Measurements from ENCODE around the gene HDAC4.

The HDAC4 gene

DNA sequence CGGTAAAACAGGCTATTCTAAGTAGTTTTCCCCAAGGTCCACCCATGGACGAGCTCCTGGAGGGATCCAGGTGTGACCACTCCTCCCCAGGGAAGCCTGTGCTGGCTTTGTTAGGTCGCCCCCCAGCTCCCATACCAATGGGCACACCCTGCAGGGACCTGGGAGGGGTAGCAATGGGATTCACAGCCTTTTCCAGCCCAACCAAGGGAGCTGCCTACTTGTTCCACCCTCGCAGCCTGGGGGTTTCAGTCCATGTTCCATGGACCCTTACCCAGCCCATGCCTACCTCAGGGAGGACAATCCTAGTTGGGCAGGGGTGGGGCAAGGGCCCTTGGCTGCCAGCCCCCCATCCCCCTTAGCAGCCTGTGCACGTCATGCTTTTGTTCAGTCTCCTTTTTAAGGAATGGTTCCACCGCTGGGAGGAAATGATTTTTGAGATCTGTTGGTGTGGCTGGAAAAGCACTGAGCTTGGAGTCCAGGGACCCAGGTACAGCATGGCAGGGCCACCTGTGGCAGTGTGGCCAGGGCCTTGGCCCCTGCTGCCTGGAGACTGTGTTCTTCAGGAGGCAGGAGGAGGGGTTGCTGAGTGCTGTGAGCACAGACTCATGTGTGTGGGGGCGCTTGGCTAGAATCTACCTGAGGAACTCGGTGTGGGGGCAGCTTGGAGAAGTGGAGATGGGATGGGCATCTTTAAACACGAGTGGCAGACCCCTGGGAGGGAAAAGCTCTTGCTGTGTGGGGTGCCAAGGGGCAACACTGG is 386.2 kb downstream of the HDAC4 start:
- DNase-seq: no peak

DNA sequence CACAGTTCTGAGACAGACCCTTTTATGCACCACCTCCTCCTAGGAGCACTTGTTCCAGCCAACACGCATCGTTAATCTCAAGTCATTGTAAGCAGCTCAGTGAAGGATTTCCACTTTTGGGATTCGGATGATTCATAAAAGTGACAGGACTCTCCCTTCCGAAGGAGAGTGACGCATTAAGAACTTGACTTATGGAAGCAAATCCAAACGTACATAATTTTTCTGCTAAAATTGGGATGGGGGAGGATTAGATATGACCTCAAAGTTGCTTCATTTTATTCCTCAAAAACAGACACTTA is 387.2 kb downstream of the HDAC4 start:
- no peak for DNase-seq

DNA sequence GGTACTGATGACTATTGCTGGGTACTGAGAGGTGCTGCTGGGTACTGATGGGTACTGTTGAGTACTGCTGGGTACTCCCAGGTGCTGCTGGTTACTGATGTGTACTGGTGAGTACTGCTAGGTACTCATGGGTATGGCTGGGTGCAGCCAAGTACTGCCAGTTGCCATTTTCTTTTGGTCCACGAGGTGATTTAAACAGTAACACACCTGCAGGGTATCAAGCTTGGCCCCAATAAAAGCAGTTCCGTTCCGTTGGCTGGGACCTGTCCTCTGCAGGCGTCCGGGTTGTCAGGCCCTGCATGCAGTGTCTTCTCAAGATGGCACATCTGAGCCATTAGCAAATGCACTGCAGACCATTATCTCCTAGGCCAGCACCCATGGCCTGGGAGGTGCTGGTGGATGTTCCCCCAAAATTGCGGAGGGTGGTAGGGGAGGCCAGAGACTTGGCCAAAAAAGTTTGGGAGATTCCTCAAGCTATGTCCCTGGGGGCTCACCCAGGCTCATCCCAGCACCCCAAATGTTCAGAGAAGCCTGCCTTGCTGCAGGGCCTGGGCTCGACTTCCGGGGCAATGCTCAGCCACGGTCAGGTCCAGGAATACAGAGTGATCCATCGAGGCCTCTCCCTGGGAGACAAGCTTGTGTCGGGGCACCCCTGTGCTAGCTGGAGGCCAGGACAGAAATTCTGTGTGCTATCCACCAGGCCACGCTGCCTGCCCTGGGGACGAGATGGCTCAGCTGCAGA is 387.7 kb downstream of the HDAC4 start:
- DNase-seq: no peak

DNA sequence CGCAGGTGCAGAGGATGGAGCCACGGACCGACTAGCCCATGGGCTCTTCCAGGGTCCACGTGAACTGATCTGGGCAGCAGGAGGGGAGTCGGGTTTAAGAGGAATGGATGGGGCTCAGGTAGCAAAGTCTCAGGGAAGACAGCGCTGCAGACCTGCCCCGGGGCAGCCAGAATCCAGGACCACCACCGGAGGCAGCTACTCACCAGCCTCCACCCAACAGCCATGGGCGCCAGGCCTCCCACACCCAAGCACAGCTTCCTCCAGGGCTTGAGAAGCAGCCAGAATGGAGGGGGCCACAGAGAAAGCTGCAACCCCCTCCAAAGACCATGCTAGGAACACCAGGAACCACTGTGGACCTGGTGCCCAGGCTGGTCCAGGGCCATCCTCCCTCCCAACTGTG is 388.6 kb downstream of the HDAC4 start:
- DNase-seq: no peak

DNA sequence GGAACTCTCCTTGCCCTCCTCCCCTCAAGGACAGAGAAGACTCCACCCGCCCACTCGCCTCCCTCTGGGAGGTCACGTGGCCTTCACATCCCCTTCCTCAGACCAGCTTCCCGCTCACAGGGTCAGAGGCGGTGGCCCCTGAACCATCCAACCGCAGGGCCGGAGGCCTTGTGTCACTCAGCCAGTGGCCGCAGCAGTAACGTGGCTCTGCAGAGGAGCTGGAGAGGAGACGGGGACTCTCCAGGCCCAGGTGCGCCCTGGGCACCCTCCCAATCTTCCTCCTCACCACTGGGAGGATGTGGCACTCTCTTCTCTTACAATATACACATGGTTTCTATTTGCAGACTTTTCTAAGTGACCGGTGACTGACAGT is 391.2 kb downstream of the HDAC4 start:
- no peak for DNase-seq

DNA sequence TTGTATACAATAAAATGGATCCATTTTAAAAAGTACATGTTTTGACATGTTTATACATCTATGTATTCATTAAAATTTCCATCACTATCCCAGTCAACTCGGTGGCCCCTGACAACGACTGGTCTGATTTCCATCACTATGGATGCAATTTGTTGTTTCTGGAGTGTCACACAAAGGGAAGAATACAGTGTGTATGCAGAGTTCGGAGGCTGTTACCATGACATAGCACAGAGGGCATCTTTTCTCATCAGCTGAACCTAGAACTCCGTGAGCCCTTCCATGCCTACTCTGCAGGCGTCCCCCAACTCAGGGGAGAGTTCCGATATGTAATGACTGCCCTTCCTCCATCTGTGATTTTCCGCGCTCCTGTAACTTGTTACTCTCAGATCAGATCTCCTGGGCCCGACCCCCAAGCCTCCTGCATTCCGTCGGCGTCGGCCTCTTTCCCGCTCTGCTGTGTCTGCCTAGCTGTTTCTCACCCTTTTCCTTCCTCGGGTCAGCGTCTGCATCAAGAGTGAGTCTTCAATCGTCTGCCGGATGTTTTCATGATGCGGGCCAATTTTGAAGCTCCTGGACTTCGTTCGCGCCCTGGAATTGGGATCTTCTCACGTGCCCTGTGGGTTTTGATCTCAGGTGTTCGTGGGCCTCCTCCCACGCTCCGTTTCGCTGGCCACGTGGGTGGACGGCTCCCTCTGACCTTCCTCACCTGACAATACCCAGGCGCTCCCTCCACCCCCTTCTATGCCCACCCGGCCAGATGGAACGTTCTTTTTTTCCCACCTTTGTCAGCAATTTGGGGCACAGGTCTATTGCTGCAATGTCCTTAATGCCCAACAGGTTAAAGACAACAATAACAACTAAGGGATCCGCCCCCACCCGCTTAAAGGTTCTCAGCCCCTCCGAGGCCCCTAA is 391.9 kb downstream of the HDAC4 start:
- DNase-seq: no peak

DNA sequence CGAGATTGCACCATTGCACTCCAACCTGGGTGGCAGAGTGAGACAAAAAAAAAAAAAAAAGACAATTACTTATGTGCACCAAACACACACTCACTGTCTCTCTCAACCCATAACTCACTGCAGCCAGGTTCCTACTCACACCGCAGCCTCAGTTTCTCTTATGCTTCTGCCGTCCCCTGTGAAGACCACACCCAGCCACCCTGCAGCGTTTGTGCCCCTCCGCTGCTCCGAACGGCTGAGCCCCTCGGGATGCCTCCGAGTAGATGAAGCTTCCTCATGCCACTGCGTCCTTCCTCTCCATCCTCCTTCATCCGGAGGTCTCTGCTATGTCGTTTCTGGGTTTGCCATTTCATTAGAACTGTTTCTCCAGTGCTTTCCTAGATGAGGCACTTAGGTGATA is 392.8 kb downstream of the HDAC4 start:
- DNase-seq: no peak

DNA sequence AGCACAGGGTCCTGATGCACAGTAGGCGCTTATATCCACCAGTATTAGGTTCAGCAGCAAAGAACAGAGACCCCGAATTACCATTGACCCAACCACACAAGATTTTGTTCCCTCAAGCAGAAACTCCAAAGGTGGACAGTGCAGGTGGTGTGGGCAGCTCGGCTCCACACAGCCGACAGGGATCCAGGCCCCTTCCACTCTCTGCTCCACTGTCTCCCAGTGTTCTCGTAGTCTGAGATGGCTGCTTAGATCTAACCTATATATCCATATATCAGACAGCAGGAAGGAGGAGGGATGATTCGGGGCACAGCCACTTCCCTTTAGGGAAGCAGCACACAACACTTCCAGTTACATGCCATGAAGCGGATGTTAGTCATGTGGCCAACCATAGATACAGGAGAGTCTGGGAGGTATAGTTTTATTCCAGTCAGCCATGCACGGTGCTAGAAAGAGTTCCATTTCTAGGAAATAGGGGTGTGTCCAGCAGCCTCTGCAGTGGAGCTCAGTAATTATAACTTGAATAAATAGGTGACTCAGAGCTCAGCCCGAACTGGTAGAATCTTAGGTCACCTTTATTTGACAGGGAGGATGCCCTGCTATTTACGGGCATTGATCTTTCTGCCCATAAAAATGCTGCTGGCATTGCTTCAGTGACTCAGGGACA is 394.1 kb downstream of the HDAC4 start:
- no peak for DNase-seq

DNA sequence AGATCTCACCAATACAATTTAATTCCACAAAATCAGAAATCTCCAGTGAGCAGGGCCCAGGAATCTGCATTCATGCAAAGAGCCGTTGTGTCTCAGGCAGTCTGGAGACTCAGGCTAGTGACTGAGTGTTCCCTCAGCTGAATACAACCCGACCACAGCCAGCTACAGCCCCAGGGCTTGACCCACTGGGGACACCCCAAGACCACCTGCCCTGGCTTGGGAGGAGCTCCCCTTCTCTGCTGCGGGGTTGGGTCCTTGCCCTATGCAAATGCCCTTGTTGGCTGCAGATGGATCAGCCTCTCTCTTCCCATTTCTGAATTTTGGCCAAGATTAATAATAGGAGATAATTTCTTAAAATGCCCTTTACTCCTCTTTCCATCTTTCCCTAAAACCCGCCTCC is 395.2 kb downstream of the HDAC4 start:
- DNase-seq: no peak

DNA sequence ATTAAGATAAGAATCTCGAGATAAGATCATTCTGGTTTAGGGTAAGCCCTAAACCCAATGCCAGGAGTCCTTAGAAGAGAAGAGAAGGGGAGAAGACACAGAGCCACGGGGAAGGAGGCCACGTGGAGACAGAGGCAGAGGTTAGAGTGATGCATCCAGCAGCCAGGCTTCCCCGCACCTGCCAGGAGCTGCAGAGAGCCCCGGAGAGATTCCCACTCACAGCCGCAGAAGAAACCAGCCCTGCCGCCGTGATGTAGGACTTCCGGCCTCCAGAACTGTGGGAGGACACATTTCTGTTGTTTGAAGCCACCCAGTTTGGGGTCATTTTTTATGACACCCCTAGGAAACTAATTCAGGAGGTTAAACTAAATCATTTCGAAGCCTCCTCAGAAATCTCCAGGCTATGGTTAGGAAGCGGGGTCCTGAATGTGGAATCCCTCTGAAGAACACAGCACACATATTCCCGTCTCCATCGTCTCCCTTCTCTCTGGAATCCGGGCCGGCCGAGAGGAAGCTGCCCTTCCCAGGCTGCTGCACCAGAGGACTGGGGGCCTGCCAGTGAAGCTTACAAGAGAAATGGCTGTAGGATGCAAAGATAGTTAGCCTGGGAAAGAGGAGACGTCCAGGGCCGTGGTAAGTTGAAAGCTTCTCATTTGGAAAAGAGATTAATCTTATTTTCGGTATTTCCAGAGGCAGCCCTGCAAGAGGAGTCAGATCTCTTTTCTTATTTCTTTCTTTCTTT is 396.4 kb downstream of the HDAC4 start:
- DNase-seq: no peak

DNA sequence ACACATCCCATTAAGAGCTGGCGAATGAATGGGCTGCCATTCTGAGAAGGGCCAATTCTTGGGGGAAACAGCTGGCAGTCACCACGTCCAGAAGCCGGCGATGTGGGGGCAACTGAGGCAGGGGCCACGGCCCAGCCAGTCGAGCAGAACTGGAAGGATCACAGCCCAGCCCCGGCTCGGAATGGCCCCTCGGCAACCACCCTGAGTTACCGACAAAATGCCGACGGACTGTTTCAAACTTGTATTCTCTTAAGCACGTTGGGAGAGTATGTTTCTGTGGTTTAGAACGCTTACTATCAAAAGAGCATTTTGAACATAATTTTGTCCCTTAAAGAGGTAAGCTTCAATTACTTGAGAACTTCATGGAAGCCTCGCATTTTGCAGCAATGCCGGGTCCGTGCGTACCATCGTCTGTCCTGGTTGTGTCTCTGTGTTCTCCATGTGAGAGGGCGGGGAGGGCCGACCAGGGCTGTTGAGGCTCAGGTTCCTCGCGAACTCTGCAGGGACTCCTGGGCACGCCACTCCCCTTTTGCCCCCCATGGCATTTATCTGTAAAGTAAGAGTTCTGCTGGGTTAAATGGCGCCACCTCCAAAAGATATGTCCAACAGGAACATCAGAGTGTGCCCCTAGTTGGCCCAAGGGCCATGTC is 397.1 kb downstream of the HDAC4 start:
- no peak for DNase-seq

DNA sequence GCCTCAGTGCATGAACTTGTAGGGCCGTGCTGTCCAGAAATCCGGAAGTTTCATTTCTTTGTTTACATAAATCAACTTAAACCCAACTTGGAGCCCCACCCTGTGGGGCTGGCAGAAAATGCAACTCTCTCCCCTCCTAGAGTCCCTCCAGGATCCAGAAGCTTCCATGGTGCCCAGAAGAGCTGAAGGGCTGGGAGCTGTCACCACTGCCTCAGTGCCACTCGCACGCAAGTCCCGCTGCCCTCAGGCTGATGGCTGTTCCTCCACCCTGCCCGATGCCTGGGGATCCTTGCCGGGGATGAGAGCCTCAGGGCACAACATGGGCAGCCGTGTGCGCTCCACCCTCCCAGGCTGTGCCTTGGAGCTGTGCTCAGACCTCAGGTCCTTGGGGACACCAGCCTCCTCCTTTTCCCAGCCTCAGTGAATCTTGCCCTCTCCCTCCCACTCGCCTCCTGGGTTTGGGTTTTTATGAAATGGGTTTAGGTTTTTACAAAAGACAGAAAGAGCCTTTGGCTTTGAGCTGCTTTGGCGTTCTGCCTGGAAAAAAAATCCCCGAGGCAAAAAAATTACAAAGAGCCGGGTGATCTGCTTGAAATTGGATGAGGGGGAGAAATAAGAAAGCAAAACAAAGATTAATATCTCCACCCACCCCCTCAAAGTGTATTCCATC is 397.7 kb downstream of the HDAC4 start:
- no peak for DNase-seq

DNA sequence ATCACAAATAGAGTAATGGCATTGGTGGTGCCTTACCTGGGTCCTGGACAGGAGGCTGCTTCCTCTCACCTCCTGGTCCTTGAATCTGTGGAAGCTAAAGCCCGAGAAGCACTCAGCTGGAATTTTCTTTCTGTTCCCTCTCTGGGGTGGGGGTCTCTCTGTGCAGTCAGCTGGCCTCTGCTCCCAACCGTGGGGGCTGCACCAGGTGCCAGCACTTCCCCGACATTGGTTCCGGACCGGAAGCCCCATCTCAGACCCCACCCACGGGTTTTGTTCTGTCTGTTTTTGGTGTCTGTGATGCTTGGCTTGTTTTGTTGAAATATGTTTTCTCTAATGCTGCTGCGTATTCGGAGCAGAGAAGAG is 398.2 kb downstream of the HDAC4 start:
- DNase-seq: no peak

DNA sequence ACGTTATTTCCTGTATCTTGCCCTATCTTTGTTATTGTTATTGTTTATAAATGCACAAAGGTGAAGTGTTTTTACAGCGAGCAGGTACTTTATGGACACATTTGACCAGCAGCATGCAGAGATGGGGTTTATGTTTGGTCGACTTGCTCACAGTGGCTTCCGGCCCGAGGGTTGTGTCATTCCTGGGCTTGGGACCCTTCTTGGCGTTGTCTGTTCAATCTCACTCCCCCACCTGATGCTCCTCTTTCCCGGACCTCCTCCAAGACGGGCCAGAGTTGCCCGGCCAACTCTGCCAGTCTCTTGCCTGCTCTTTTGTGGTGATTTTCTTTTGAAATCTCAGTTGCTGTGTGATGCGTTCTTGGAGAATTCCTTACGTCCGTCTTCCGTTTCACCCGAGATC is 399.0 kb downstream of the HDAC4 start:
- no peak for DNase-seq

DNA sequence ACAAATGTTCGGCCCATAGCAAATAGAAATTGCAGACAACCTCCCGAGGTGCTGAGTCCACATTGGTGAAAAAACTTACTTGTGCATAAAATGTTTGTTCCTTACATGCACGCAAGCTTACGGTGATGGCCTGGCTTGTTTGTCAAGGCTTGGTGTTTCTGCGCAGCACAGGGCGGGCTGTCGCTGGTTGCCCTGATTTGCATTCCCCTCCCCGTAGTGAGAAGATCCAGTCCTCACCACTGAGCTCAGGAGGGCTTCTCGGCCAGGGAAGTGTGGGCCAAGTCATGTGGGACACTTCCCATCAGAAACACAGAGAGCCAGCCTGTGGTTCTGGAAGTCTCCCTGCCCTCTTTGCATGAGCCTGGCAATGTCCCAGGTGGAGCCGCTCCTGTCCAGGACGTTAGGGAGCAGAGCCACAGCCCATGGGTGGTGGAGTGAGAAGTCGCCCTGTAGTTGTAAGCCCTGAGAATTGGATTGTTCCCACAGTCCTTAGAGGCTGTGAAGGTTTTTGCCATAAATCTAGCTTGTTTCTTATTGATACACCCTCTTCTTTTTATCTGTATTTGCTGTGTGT is 400.2 kb downstream of the HDAC4 start:
- DNase-seq: no peak

DNA sequence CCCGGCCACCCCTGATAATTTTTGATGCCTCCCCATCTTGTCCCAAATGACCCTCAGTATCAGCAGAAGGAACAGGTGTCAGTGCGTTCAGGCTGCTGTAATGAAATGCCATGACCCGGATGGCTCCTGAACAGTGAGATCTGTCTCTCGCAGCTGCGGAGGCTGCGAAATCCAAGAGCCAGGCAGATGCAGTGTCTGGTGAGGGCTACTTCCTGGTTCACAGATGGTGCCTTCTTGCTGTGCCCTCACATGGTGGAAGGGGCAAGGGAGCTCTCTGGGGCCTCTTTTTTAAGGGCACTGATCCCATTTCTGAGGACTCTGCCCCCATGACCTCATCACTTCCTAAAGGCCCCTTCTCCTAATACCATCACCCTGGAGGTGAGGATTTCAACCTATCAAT is 400.7 kb downstream of the HDAC4 start:
- DNase-seq: no peak

DNA sequence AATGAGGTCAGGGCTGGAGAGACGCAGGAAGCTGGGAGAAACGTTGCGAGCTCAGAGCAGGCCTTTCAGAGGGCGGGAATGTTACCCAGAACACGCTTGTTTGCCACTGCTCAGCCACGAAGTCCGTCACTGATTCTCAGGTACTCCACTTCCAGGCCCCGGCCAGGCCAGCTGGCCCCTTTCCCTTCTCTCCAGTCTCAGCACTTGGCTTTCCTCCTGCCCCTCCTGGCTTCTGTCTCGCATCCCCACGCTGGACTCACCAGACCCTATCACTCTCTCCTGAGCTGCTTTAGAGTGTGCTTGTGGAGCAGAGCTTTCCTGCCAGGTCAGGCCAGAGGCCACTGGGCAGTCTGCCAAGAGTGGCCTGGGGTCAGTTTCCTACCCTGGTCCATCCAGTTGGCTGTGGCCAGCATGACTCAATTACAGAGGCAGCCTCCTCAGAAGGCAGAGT is 401.5 kb downstream of the HDAC4 start:
- DNase-seq: no peak

DNA sequence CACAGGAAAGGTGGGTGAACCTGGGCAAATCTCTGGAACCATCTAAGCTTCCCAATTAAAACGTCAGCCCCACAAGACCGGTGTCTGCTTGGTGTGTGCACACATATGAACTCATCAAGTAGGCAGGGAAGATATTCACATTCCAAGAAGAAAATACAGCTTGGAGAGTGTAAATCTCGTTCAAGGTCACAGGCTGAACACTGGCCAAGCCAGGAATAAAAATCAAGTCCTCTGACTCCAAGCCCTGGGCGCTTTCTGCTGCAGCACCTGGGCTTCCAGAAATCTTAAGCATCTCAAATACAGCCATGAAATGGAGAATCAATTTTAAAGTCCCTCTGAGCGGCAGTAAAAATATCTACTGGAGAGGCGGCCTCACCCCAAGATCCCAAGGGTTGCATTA is 402.0 kb downstream of the HDAC4 start:
- no peak for DNase-seq
